Glutamatergic neuron (in vitro differentiated cells): ENCODE measurements around the gene TMTC3. TPM values are rescaled to one million over a fixed set of nuclear protein-coding genes. Genes with fewer than 3 reads are reported as not detected.

ENCODE experiments used
- DNase-seq: peaks from one replicate; pipeline ENCODE4 v3.0.0; 2022
- H3K27ac Mint-ChIP-seq: one replicate; pipeline ENCODE4 v1.8.0; 2020; ENCODE audit warnings: mild to moderate bottlenecking, mixed read lengths, inconsistent platforms; ENCODE audit not compliant: unreplicated experiment
- H3K27me3 Mint-ChIP-seq: one replicate; pipeline ENCODE4 v1.8.0; 2020; ENCODE audit warnings: mild to moderate bottlenecking, moderate library complexity, mixed read lengths, inconsistent platforms; ENCODE audit not compliant: unreplicated experiment
- H3K36me3 Mint-ChIP-seq: one replicate; pipeline ENCODE4 v1.8.0; 2020; ENCODE audit warnings: mild to moderate bottlenecking, mixed read lengths, inconsistent platforms; ENCODE audit not compliant: unreplicated experiment
- H3K4me1 Mint-ChIP-seq: one replicate; pipeline ENCODE4 v1.8.0; 2020; ENCODE audit warnings: mild to moderate bottlenecking, low read depth, mixed read lengths, inconsistent platforms; ENCODE audit not compliant: unreplicated experiment
- H3K4me3 Mint-ChIP-seq: one replicate; pipeline ENCODE4 v1.8.0; 2020; ENCODE audit warnings: mild to moderate bottlenecking, mixed read lengths, inconsistent platforms; ENCODE audit not compliant: unreplicated experiment
- H3K9me3 Mint-ChIP-seq: one replicate; pipeline ENCODE4 v1.8.0; 2020; ENCODE audit warnings: mild to moderate bottlenecking, moderate library complexity, mixed read lengths, inconsistent platforms; ENCODE audit not compliant: unreplicated experiment
- total RNA-seq: library from RNA; stranded (reverse); fragmentation: NEBNext Ultra II Directional; extraction: Animal tissue kit (Norgen Biotek cat#: 25700); gene quantifications from one replicate; pipeline ENCODE4 v1.2.1, GENCODE V29; 2021; ENCODE audit not compliant: unreplicated experiment
- TF ChIP-seq, protein P1 (sequence below): fragments of 200-600 bp; sonication (generic); IDR thresholded peaks from one replicate; pipeline ENCODE4 v1.5.0; 2021; ENCODE audit not compliant: partially characterized antibody, unreplicated experiment

The TMTC3 gene
- total RNA-seq, 1 donor from 2014 or later, result 12.5 TPM

DNA sequence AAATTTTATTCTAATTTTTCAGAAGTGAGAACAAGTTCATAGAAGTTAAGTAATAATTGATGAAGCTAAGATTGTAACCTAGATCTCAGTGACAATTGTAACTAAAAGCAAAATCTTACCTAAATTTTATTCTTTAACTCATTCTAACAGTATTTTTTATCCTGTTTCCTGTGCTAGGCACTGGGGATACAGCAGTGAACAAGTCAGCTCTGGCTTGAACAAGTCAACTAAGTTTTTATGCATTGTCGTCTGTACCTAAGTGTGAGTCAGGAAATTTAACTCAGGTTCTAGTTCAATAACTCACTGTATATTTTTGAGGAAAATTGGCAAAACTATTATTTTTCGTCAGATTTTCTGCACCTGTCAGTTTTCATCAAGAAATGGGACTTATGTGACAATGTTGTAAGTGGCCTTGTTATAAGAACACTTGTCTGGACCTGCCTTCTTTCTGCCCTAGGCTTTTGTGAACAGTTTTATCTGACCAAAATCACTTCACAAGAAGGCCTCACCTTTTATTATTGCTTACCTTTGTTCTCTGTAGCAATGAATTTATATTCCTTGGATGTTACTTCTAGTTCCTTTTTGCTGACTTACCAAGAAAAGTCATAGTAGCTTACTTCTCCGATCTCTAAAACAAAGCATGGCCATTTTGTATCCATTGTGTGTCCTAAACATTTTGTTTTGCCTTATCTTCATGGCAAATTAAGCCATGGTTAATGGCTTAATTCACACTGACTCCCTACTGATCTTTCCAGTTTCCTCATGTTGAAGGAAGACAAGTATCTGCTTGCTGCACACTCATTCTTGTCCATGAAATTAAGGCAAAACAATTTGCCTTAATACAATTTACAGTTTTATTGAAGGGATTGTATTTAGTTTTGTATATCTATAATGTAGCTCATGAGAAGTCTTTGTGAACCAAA is 2.7 kb downstream of the TMTC3 start:
- H3K27ac Mint-ChIP-seq, result no peak overlapping the region
- H3K4me3 Mint-ChIP-seq, result no peak overlapping the region
- no peaks in the 10 kb centered on the region for H3K9me3 Mint-ChIP-seq
- H3K27me3 Mint-ChIP-seq, result no peaks in the 10 kb centered on the region
- H3K36me3 Mint-ChIP-seq, result no peaks in the 10 kb centered on the region
- TF ChIP-seq, protein P1, sequence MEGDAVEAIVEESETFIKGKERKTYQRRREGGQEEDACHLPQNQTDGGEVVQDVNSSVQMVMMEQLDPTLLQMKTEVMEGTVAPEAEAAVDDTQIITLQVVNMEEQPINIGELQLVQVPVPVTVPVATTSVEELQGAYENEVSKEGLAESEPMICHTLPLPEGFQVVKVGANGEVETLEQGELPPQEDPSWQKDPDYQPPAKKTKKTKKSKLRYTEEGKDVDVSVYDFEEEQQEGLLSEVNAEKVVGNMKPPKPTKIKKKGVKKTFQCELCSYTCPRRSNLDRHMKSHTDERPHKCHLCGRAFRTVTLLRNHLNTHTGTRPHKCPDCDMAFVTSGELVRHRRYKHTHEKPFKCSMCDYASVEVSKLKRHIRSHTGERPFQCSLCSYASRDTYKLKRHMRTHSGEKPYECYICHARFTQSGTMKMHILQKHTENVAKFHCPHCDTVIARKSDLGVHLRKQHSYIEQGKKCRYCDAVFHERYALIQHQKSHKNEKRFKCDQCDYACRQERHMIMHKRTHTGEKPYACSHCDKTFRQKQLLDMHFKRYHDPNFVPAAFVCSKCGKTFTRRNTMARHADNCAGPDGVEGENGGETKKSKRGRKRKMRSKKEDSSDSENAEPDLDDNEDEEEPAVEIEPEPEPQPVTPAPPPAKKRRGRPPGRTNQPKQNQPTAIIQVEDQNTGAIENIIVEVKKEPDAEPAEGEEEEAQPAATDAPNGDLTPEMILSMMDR, result no peak
- no peak for DNase-seq
- peaks cover 7% of the 10 kb centered on the region for H3K4me1 Mint-ChIP-seq

DNA sequence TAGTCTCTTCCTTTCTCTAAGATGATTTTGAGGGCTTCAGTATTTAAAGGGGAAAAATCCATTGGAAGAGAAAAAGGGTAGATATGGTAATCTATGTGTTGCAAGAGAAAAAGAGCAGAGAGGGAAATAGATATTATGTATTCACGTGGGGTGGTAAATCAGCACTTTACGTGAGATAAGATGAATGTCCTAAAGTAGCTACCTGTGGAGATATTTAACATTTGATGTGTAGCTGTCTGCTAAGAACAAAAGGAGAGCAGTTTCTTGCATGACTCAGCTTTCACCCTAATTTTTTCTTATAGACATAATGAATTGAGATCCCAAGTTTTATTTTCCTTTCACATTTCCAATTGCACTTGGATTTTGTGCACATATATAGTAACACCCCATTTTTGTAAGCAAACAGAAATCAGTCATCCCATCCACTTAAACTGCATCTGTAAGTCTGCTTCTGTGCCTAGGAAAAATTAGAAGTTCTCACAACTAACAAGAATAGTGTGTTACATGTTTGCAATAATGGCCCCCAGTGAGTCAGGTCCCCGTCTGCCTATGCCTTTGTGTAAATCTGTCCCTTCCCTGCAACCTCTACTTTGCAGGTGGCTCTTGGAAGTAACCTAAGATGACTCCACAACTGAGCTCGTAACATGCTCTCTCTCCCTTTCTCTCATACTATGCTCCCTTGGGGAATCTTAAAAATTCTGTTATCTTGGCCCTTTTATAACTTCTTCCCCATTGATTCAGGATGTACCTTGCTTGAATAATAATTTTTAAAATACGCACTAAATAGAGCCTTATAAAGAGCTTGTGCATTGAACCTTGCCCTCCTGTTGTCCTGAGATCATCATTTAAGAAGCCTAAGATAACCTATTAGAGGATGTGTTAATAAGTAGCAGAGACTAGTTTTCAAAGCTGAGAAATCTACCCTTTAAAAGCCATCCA is 3.7 kb downstream of the TMTC3 start:
- Mint-ChIP-seq H3K4me1 (peaks cover 7% of the 10 kb centered on the region), H3K36me3 (no peaks in the 10 kb centered on the region), H3K9me3 (no peaks in the 10 kb centered on the region), H3K27ac (no peak overlapping the region), H3K27me3 (no peaks in the 10 kb centered on the region), H3K4me3 (no peak overlapping the region)
- no peak for DNase-seq
- TF ChIP-seq, protein P1, result no peak

DNA sequence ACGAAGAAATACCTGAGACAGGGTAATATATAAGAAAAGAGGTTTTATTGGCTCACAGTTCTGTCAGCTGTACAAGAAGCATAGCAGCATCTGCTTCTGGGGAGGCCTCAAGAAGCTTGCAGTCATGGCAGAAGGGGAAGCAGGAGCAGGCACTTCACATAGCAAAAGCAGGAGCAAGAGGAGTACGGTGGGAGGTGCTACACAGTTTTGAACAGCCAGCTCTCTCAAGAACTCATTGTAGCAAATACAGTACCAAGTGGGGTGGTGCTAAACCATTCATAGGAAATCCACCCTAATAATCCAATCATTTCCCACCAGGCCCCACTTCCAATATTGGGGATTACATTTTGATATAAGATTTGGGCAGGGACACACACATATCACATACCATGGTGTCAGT is 8.0 kb downstream of the TMTC3 start:
- H3K27me3 Mint-ChIP-seq, result no peaks in the 10 kb centered on the region
- no peak overlapping the region for H3K27ac Mint-ChIP-seq
- H3K9me3 Mint-ChIP-seq, result no peaks in the 10 kb centered on the region

DNA sequence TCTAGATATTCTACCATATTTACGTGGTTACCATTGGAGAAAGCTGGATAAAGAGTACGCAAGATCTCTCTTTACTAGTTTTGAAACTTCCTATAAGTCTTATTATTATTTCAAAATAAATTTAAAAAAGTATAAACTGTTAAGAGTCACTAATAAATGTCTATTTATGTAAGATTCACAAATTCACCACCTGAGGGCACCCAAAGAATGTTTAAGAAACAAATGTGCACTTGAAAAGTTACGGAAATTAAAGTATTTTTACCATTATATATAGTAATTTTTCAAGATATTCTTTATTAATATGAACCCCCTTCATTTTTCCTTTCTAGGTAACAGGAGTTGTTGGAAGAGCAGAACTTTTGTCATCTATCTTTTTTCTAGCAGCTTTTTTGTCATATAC is 11.9 kb downstream of the TMTC3 start:
- Mint-ChIP-seq H3K36me3 (no peaks in the 10 kb centered on the region), H3K4me1 (no peaks in the 10 kb centered on the region), H3K27me3 (no peaks in the 10 kb centered on the region), H3K27ac (no peak overlapping the region), H3K4me3 (no peak overlapping the region), H3K9me3 (no peaks in the 10 kb centered on the region)
- no peak for DNase-seq
- TF ChIP-seq, protein P1, result no peak

More for the DNA sequence above, 8.0 kb downstream of the TMTC3 start:
- Mint-ChIP-seq H3K4me1 (peaks cover 5% of the 10 kb centered on the region), H3K4me3 (no peak overlapping the region), H3K36me3 (no peaks in the 10 kb centered on the region)
- TF ChIP-seq, protein P1, result no peak
- DNase-seq, result no peak
